Stimulated activated effector memory CD8-positive, alpha-beta T cell treated with anti-CD3 and anti-CD28 coated beads, Interleukin-12 subunit alpha, Interleukin-12 subunit beta, amount 100 ng/mL, for 72 hours (primary cell): ENCODE measurements around the gene CRACDL.
"Not testable (repeated sequence)": the region's sequence is repeated elsewhere in the genome, so short reads cannot be mapped to it uniquely, and the experiment has no call there.

Source experiments
- ATAC-seq: fragments of 150-1000 bp; cut with Tn5 transposase; 2 replicates; pipeline ENCODE4 v1.10.0; 2021
- DNase-seq, 2 donors: peaks; one replicate each; pipeline ENCODE4 v3.0.0; 2021 to 2022; ENCODE audit warnings: low spot score in 2 of 2
- H3K27ac Mint-ChIP-seq: one replicate; pipeline ENCODE4 v1.8.0; 2022; ENCODE audit warnings: mild to moderate bottlenecking, mixed read lengths
- H3K36me3 Mint-ChIP-seq: one replicate; pipeline ENCODE4 v1.8.0; 2022; ENCODE audit warnings: mild to moderate bottlenecking, mixed read lengths
- H3K4me1 Mint-ChIP-seq: one replicate; pipeline ENCODE4 v1.8.0; 2022; ENCODE audit warnings: mixed read lengths
- H3K4me3 Mint-ChIP-seq: one replicate; pipeline ENCODE4 v1.8.0; 2022; ENCODE audit warnings: mild to moderate bottlenecking, mixed read lengths
- H3K9me3 Mint-ChIP-seq: one replicate; pipeline ENCODE4 v1.8.0; 2022; ENCODE audit warnings: mixed read lengths

CRACDL gene

GRCh38 chr2:98886066-98886554 is 49.9 kb downstream of the CRACDL start:
- Mint-ChIP-seq H3K27ac (no peak overlapping the region), H3K4me3 (no peak overlapping the region), H3K36me3 (no peaks in the 10 kb centered on the region), H3K9me3 (peaks cover 24% of the 10 kb centered on the region), H3K4me1 (no peaks in the 10 kb centered on the region)
- no peak for DNase-seq
- no peak for ATAC-seq

DNA sequence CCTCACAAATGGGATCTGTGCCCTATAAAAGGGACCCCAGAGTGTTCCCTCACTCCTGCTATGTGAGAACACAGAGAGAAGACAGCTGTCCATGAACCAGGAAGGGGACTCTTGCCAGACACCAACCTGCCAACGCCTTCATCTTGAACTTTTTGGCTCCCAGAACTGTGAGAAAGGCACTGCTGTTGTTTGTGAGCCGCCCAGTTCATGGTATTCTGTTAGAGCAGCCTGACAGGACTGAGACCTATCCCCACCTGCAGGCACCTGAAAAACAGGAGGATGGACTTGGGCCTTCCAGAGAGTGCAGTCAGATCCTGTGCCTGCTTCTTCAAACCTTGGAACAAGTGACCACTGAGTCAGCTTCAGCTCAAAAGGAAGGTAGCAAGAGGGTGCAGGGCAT is 51.4 kb downstream of the CRACDL start:
- Mint-ChIP-seq H3K27ac (no peak overlapping the region), H3K4me3 (no peak overlapping the region), H3K36me3 (no peaks in the 10 kb centered on the region), H3K9me3 (peaks cover 24% of the 10 kb centered on the region), H3K4me1 (no peaks in the 10 kb centered on the region)
- no peak for ATAC-seq
- no peak for DNase-seq

GRCh38 chr2:98883780-98884211 is 52.2 kb downstream of the CRACDL start:
- ATAC-seq (no peak), DNase-seq (no peak)
- Mint-ChIP-seq H3K36me3 (no peaks in the 10 kb centered on the region), H3K9me3 (peaks cover 24% of the 10 kb centered on the region), H3K4me1 (no peaks in the 10 kb centered on the region), H3K27ac (no peak overlapping the region), H3K4me3 (no peak overlapping the region)

GRCh38 chr2:98882971-98883779 is 52.9 kb downstream of the CRACDL start:
- ATAC-seq (no peak), DNase-seq (peak in 1 of 2 donors; percentile 36)
- Mint-ChIP-seq H3K4me1 (peaks cover 2% of the 10 kb centered on the region), H3K4me3 (no peak overlapping the region), H3K27ac (no peak overlapping the region), H3K9me3 (peaks cover 23% of the 10 kb centered on the region), H3K36me3 (no peaks in the 10 kb centered on the region)

DNA sequence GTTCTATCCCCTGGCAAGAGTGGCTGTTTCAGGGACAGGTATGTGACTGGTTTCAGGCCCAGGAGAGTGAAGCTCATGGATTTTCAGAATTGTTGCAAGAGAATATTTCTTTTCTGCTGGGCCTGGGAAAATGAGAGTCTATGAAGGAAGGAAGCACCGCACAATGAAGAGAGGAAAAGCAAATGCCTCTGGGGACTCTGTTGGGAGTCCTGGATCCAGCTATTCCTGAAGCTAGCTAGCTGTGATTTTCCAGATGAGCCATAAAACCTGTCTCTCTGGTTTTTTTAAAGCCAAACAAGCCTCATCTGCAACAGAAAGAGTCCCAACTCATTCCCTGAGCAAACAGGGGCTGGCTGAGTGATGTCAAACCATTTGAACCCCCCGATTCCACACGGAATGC is 53.7 kb downstream of the CRACDL start:
- peaks cover 5% of the 10 kb centered on the region for H3K4me1 Mint-ChIP-seq
- ATAC-seq (no peak), DNase-seq (no peak)
- peaks cover 18% of the 10 kb centered on the region for H3K9me3 Mint-ChIP-seq
- H3K36me3 Mint-ChIP-seq = no peaks in the 10 kb centered on the region
- no peak overlapping the region for H3K4me3 Mint-ChIP-seq
- no peak overlapping the region for H3K27ac Mint-ChIP-seq

DNA sequence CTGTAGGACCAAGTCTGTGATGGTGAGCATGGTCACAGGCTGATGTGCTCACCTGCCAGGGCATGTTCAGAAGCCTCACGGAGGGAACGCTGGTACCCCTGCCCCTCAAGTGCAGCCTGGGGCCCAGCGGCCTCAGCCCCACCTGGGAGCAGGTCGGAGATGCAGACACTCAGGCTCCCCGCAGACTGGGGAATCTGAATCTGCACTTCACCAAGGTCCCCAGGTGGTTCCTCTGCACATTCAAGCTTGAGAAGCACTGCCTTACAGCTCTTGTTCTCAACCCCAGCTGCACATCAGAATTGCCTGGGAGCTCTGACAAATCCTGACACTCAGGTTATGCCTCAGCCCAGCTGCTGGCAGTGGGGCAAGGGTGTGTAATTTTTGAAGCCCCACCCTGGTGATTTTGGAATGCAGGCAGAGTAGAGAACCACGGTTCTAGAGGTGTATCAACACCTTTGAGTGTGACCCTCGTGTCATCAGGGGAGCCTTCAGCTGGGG is 54.8 kb downstream of the CRACDL start:
- H3K9me3 Mint-ChIP-seq = peaks cover 9% of the 10 kb centered on the region
- ATAC-seq (no peak), DNase-seq (peak in 1 of 2 donors; percentile 38)
- no peaks in the 10 kb centered on the region for H3K36me3 Mint-ChIP-seq
- no peak overlapping the region for H3K4me3 Mint-ChIP-seq
- peaks cover 10% of the 10 kb centered on the region for H3K4me1 Mint-ChIP-seq
- no peak overlapping the region for H3K27ac Mint-ChIP-seq

DNA sequence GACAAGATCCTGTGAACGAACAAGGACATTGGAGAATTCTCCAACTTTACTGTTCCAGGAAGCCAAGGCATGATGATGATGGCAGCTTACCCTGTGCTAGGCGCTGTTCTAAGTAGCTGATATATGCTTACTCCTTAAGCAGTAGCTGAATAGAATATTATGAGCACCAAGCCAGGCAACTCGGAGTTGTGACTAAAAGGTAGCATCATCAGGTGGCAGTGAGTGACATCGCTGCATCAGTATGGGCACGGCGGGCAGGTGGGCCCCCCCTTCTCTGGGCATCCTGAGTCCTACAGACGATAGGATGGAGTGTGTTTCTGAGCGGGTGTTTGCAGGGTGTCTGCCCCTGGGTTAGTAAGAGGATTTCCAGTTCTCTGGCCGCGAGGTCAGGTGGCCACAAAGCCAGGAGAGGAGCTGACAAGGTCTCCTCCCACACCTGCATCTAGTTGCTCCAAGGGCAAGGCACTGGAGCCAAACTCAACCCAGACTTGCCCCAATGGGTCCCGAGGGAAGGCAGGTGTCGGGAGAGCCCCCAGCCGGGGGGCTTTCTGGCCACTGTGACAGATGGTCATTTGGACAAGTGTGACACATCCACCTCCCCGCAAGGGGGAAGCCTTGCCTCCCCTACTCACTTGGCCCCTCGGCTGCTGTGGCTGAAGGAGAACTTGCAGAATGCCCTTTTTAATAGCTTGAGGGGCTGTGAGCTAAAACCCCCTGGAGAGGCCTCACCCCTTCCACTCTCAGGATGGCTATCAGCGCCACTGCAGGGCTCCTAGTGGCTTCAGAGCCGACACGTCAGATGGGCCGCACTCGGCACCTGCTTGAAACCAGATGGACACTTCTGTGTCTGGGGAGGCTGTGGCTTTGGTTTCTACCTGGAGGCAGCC is 55.5 kb downstream of the CRACDL start:
- Mint-ChIP-seq H3K27ac (no peak overlapping the region), H3K4me3 (no peak overlapping the region), H3K4me1 (peaks cover 10% of the 10 kb centered on the region), H3K36me3 (no peaks in the 10 kb centered on the region), H3K9me3 (peaks cover 4% of the 10 kb centered on the region)
- ATAC-seq (no peak), DNase-seq (peak in 1 of 2 donors; percentile 44)

DNA sequence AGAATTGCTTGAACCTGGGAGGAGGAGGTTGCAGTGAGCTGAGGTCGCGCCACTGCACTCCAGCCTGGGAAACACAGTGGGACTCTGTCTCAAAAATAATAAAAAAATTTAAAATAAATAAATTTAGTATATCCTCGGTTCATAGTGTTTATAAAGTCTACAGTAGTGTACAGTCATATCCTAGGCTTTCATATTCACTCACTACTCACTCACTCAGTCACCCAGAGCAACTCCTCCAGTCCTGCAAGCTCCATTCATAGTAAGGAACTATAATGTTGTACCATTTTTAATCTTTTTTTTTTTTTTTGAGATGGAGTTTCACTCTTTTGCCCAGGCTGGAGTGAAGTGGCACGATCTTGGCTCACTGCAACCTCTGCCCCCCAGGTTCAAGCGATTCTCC is 58.4 kb downstream of the CRACDL start:
- H3K36me3 Mint-ChIP-seq, H3K4me3 Mint-ChIP-seq, H3K27ac Mint-ChIP-seq, H3K9me3 Mint-ChIP-seq: not testable (repeated sequence)
- DNase-seq (peak in 1 of 2 donors; percentile 48), ATAC-seq (peak; percentile 63)
- H3K4me1 Mint-ChIP-seq = peaks cover 19% of the 10 kb centered on the region

GRCh38 chr2:98876741-98877140 is 59.3 kb downstream of the CRACDL start:
- Mint-ChIP-seq H3K36me3 (no peaks in the 10 kb centered on the region), H3K27ac (no peak overlapping the region), H3K4me3 (no peak overlapping the region), H3K9me3 (no peaks in the 10 kb centered on the region), H3K4me1 (peaks cover 19% of the 10 kb centered on the region)
- no peak for ATAC-seq
- DNase-seq = no peak

DNA sequence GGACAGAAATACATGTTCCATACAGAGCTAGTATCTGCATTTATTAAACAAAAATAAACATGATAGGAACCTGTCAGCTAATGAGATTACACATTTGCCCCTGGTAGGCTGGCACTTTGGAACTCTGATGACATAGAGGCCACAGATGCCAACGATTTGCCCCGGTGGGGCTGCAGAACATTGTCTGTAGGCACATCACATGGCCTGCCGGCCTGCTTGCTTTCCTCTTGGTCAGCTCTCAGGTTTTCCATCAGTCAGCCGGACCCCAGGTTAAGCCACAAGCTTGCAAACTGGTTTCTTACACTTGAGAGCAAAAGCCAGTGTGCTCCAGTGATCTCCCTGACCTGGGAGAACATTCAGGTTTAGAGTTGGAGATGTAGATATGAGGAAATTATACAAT is 60.3 kb downstream of the CRACDL start:
- Mint-ChIP-seq H3K36me3 (no peaks in the 10 kb centered on the region), H3K27ac (peak overlapping the region; percentile 7), H3K4me1 (peaks cover 19% of the 10 kb centered on the region), H3K4me3 (peak overlapping the region; percentile 35), H3K9me3 (no peaks in the 10 kb centered on the region)
- DNase-seq (peak in 1 of 2 donors; percentile 55), ATAC-seq (no peak)

- ATAC-seq = peak; percentile 97
- H3K4me1 Mint-ChIP-seq = peaks cover 19% of the 10 kb centered on the region
- no peaks in the 10 kb centered on the region for H3K9me3 Mint-ChIP-seq
- no peaks in the 10 kb centered on the region for H3K36me3 Mint-ChIP-seq
- H3K4me3 Mint-ChIP-seq = peak overlapping the region; percentile 35
- H3K27ac Mint-ChIP-seq = peak overlapping the region; percentile 7
- DNase-seq = peak; percentile 22 to 82
Observed at GRCh38 chr2:98875081-98875728, 60.8 kb downstream of the CRACDL start.

- Mint-ChIP-seq H3K27ac (no peak overlapping the region), H3K36me3 (no peaks in the 10 kb centered on the region), H3K4me1 (peaks cover 28% of the 10 kb centered on the region), H3K9me3 (no peaks in the 10 kb centered on the region), H3K4me3 (no peak overlapping the region)
- ATAC-seq (no peak), DNase-seq (peak in 1 of 2 donors; percentile 47)
Observed at GRCh38 chr2:98874186-98874689, 61.8 kb downstream of the CRACDL start.

- ATAC-seq (no peak), DNase-seq (no peak)
- H3K4me3 Mint-ChIP-seq = no peak overlapping the region
- H3K36me3 Mint-ChIP-seq = no peaks in the 10 kb centered on the region
- no peak overlapping the region for H3K27ac Mint-ChIP-seq
- H3K9me3 Mint-ChIP-seq = no peaks in the 10 kb centered on the region
- H3K4me1 Mint-ChIP-seq = peaks cover 30% of the 10 kb centered on the region
Observed at GRCh38 chr2:98872526-98872925, 63.5 kb downstream of the CRACDL start.

DNA sequence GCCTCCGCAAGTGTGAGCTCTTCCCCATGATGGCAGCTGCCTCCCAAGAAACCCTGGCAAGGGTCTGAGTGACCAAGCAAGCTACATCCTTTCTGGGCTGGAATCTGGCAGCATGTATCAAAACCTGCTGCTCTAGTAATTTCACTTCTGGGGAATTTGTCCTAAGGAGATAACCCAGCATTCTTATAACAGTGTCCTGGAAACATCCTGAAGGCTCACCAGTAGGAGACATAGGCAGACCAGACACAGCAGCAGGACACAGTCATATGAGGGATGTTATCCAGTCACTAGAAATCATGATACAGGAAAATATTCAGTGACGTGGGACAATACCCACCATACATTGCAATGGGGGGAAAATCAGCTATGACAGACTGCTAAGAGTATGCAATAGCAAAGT is 64.5 kb downstream of the CRACDL start:
- Mint-ChIP-seq H3K4me3 (no peak overlapping the region), H3K9me3 (no peaks in the 10 kb centered on the region), H3K4me1 (peaks cover 25% of the 10 kb centered on the region), H3K27ac (no peak overlapping the region), H3K36me3 (no peaks in the 10 kb centered on the region)
- no peak for ATAC-seq
- no peak for DNase-seq
